Left forelimb (tissue), 1 donor: ENCODE measurements around the gene NTSR1.

Source experiments
- DNase-seq: peaks from one replicate; pipeline ENCODE4 v3.0.0-alpha.2; 2018; ENCODE audit warnings: low spot score

NTSR1 gene

DNA sequence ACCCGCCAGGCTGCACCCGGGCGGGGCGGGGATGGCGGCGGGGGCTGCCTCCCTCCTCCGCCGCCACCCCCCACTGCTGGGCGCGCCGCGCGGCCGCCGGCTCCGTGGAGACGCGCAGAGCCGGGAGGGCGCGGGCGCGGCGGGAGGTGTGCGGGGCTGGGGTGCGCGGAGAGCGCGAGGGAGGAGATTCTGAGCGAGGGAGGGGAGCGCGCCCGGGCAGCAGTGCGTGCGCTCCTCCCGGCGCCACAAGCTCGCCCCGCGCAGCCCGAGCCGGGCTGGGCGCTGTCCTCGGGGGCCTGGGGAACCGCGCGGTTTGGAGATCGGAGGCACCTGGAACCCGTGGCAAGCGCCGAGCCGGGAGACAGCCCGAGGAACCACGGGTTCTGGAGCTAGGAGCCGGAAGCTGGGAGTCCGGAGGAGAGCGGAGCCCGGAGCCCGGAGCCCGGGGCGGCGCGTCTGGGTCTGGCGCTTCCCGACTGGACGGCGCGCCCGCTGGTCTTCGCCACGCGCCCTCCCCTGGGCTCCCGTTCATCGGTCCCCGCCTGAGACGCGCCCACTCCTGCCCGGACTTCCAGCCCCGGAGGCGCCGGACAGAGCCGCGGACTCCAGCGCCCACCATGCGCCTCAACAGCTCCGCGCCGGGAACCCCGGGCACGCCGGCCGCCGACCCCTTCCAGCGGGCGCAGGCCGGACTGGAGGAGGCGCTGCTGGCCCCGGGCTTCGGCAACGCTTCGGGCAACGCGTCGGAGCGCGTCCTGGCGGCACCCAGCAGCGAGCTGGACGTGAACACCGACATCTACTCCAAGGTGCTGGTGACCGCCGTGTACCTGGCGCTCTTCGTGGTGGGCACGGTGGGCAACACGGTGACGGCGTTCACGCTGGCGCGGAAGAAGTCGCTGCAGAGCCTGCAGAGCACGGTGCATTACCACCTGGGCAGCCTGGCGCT lies at the start of gene NTSR1:
Gene NTSR1 (plus strand): TSS at position 246 of the 946 bp plus-strand sequence. CDS start 372 bp downstream, at position 618.
- no peak for DNase-seq

DNA sequence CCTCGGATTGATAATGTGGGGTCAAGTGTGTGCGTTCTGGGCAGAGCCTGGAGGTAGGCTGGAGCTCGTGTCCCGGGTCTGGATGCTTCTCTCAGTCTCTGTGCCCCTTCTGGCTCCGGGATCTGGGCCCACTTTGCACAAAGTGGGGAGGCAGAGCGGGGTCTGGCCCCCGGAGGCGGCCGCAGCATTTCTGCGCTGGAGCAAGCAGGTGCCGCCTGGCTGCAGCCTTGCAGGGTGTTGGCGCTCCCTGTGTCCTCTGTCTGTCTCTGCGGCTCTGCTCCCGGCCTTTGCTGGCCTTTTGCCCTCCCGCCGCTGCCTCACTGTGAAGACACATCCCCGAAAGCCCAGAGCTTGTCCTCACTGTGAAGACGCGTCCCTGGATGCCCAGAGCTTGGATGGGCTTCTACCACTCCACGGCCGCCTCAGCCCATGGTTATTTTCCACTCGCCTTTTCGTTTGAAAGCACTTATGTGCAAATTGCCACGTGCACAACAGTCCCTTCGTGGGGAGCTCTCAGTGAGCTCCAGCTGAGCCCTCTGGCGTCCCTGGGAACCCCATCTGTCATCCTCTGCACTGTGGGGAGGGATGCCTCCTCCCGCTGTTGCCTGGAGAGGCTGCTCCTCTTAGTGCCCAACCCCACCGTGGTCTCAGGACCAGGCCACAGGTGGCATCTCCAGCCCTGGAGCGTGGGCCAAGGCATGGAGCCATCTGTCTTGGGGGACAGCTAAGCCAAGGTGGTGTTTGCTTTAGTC lies 49.0 kb upstream of the NTSR1 start:
- no peak for DNase-seq

DNA sequence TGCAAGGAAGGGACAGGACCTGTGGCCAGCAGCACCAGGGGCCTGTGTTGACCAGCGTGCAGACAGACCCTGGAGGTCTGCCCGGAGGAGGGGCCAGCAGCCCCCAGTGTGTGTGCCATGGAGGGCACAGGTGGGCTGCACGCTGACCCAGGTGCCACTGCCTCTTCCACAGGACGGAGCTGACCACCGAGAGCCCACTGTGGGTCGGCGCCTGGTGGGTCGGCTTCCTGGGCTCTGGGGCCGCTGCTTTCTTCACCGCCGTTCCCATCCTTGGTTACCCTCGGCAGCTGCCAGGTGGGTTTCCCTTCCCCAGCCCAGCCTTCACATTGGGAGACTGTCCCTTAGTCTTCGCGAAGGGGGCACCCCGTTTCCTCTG lies 48.4 kb upstream of the NTSR1 start:
- no peak for DNase-seq

DNA sequence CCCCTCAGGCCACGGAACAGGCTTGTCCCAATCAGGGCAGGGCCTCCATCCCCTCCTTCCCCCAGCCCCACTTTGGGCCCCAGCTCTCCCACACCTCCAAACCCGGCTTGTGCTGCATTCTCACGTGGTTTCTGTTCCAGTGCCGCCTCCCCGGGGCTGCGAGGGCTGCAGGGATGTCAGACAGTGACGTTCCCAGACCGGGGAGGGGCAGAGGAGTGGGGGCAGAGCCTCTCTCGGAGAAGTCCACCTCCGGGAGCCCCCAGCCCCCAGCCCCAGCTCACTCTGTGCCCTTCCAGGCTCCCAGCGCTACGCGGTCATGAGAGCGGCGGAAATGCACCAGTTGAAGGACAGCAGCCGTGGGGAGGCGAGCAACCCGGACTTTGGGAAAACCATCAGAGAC lies 47.9 kb upstream of the NTSR1 start:
- DNase-seq, result no peak

DNA sequence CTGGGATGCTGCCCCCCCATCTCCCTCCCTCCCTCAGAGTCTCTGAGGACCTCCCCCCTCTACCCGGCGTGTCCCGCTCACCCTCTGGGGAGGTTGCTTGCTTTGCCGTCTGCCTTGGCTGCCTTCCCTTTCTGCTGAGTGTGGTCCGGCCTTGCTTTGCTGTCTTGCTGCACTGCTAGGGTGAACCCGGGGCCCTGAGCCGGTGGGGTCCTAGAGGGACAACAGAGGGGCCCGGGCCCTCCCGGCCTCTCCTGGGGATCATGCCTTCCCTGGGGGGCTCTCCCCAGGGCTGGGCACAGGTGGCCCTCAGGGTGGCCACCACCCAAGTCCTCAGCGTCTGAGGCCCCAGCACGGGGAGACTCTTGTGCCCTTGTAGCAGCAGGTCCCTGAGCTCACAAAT lies 47.0 kb upstream of the NTSR1 start:
- no peak for DNase-seq

DNA sequence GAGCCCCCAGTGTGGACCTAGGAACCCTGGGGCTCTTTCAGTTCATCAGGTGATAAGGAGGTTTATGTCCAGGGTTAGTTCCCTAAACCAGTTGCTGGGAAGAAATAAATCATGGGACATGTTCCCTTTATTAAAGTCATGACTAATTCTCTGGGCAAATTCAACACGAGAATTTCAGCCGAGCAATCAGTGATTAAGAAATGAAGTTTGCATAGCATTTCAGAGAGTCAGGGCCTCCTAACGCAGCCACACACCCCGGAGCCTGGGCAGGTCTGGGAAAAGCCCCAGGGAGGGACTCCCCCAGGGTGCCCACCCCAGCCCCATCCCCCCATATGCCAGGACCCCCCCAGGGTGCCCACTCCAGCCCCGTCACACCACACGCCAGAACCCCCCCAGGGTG lies 46.2 kb upstream of the NTSR1 start:
- DNase-seq, result no peak

DNA sequence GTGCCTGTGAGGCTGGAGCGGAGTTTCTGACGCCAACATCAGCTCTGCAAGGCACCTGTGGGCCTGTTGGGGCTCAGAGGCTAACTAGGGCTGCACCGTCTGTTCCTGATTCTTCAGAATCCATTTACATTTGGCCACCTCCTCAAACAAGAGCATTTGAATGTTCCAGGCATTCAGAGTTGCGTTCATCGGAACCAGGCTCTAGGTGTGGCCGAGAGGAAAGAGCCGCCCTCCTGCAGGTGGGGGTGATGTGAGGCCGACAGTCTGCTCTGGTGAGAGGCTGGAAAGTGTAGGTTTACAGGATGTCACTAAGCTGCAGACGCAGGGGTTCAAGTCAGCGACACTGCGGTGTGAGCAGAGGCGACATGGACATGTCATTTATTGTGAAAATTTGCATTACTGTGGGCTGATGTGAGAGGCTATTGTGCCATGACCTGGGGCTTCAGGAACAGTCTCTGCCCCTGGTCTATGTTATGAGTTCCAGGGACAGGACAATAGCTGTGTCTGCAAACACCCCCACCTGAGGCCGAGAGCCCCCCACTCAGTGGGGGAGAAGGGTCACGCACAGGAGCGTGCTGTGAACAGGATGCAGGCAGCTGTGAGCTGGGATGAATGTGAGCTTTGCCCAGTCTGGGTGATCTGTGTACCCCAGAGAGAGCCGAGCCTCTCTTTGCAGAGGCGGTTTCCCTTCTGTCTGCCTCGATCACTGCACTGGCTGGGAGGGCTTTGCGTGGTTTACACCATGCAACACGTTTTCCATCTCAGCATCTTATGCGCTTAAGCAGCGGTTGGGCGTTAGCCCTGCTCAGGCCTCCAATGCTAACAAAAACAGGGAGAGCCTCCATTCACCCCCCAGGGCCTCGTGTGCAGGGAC lies 45.3 kb upstream of the NTSR1 start:
- no peak for DNase-seq

DNA sequence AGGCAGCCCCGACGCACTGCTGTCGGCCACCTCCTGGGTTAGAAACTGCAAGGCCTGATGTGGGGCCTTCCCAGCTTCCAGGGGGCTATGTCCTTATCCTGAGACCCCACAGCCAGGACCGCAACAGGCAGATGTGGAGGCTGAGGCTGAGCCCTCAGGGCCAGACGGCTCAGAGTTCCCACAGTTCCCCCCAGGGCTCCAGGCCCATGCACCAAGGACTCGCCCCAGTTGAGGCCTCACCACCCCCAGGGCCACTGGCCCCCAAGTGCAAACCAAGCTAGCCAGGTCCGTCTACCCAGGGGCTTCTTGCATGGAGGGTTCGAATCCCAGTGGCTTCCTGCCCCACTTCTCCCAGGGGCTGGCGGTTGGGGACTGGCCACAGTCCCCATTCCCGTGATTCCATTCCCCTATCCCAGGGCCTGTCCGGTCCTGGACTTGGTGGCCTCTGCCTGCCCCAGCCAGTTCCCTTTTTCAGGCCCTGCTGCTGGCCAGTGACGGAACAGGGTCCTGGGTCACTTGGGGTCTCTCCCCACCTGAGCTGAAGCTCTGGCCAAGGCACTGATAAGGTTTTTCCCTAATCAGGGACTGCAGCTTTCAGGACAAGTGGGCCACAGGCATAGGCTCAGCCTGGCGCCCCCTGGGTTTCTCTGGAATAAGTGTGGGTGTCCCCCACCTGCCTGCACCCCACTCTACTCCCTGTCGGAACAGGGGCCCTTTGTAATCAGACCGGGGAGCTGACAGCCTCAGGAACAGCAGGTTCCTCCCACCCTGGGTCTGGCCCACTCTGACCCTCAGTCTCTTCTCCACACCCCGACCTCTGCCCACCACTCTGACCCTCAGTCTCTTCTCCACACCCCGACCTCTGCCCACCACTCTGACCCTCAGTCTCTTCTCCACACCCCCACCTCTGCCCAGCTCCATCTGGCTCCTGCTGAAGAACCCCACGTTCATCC lies 44.3 kb upstream of the NTSR1 start:
- DNase-seq, result no peak

DNA sequence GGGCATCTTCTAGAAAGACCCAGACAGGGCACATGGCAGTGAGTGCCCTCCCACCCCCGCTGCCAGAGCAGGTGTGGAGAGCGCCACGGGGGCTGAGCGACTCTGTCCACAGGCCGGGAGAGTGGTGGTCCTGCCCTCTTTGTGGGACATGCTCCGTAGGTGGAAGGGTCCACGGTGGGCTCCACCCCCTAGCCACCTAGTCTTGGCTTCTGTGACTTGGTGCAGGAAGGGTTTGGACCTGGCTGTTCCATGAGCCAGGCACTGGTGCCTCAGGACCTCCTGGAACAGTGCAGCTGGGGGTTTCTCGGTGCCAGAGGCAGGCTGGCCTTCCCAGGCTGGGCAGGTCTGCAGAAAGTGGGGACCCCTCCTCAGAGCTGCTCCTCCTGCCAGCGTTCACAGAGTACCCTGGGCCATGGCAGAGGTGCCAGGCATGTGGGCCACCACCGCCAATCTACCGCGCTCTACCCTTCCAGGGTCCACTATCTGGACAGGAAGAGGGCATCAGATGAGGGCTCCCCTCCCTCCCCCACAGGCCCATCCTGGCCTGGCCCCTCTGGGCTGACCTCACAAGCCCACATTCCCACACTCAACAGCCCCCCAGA lies 43.4 kb upstream of the NTSR1 start:
- DNase-seq, result no peak

DNA sequence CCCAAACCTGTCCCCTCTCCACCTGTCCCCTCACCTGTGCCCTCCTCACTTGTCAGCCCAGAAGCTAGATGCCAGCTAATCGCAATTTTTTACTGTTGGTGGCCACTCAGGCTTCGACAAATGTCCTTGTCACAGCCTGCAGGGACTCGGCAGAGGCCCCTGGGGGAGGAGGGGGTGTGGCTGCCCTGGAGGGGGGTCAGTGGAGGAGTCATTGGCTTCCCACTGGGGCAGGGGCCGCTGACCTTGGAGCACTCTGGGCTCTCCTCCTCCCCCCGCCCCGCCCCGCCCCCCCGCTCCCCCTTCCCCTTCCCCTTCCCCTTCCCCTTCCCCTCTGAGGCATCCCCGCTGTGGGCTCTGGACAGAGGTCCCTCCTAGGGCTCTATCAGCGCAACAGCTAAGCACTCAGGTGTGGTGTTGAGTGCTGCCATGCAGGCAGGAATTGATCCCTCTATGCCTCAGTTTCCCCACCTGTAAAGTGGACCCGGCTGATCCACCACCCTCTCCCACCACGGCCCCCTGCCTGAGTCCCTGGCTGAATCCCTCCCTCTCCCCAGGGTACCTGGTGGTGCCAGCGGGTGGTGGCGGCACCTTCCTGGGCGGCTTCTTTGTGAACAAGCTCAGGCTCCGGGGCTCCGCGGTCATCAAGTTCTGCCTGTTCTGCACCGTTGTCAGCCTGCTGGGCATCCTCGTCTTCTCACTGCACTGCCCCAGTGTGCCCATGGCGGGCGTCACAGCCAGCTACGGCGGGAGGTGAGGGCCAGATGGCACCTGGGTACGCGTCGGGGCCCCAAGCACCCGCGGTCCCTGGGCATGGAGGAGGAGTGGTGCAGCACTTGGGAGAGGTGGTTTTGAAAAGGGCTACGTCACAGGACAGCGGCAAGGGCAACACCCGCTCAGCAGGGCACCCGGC lies 42.6 kb upstream of the NTSR1 start:
- no peak for DNase-seq

DNA sequence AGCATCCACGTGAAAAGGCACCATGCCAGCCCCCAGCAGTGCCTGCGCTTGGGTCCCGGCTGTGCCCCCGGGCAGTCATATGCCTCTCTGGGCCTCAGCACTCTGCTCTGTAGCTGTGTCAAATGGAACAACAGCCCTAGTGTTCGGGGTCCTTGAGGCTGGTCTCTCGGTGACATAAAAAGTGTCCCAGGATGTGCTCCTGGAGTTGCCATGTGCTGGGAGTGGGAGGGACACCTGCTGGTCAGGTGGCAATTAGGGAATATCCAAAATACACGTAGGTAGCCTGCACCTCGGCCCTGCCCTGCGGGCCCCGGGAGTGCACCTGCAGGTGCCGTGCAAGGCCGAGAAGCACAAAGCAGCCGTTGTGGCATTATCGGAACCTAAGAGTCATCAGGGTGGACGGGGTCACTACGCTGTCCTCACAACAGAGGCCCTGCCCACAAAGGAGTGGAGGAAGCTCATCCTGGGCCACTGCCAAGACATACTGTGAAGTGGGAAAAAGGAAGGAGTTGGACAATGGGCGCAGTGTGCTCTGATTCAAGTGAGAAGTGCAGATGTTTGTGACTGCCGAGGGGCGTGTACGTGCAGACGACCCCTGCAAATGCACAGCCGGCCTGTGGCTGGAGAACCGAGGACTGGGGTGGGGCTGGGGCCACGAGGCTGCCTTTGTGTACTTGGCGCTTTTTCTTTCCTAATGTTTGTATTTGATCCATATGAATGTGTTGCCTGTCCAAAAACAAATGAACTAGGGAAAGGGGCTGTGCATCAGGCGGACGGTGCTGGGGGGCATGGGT lies 41.7 kb upstream of the NTSR1 start:
- DNase-seq, result no peak

DNA sequence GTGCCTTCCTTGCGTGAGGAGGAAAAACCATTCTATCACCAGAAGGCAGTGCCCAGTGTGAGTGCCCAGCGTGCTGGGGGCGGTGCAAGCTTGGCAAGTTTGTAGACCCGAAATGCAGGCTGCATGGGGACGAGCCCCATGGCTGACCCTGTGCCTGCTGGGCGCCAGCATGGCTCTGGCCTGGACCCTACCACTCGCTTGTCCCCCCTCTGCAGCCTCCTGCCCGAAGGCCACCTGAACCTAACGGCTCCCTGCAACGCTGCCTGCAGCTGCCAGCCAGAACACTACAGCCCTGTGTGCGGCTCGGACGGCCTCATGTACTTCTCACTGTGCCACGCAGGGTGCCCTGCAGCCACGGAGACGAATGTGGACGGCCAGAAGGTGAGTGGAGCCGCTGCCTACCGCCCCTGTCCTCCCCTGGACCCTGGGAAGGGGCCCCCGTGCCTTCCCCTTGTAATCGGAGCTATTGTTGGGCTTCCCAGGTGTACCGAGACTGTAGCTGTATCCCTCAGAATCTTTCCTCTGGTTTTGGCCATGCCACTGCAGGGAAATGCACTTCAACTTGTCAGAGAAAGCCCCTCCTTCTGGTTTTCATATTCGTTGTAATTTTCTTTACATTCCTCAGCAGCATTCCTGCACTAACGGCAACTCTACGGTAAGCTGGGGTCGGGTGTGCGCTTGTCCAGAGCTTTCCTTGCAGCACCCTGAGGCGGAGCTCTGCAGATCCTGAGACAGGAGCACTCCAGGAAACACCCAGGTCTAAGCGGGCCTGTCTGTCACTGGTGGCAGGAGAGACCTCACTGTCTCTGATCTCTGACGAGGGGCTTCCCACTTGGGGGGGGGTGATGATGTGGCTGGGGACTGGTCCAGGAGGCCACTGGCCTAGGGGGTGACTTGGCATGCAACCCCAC lies 40.9 kb upstream of the NTSR1 start:
- no peak for DNase-seq

DNA sequence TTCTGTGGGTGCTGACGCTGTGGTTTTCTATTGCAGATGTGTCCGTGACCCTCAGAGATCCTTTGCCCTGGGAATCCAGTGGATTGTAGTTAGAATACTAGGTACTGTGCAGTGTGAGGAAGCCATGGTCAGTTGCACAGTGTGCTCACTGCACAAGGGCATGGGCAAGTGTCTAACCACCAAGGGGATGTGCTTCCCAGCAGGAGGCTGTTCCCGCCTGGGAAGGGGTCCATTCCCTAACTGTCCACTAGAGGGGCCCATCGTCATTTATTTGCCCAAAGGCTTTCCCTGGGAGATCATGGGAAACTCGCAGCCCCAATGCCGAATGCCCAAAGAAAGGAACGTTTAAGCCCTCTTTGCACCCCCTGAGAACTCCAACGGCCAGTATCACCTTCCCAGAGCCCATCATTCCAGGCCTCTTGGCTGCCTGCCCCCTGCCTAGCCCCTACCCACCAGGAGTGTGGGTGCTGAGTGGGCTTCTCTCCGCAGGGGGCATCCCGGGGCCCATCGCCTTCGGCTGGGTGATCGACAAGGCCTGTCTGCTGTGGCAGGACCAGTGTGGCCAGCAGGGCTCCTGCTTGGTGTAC lies 40.1 kb upstream of the NTSR1 start:
- DNase-seq, result peak; percentile 82

DNA sequence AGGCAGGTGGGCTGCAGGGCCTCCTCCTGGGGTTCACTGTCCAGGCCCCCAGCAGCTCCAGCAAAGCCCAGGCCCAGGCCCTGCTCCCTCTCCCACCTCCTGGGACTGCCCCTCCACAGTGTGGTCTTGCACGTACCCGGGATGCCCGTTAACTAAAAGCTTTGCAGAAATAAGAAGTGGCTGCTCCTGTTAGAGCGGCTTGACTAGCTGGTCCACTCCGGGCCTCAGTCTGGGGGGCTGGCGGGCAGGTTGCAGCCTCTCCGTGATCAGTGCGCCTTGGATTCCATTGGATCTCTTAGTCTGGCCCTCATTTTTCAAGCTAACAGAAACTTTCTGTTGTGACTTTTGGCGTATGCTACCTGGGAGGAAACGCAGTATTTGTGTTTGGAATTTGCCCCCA lies 39.4 kb upstream of the NTSR1 start:
- no peak for DNase-seq

DNA sequence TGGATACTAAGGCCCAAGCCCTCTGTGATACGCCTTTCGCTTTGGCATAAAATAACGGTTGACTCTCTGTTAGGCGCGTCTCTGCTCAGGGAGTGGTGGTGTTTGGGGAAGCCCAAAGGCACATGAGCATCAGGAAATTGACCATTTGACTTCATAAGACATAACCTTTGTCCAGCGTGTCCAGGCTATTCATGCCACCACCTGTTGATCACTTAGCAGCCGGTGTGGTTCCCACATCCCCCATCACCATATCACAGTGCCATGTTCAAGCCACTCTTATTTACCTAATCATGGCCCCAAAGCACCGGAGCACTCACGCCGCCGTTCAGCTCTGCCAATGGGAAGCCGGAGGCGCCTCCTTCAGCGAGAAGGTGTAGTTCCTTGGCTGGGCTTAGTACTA lies 38.5 kb upstream of the NTSR1 start:
- DNase-seq, result no peak

DNA sequence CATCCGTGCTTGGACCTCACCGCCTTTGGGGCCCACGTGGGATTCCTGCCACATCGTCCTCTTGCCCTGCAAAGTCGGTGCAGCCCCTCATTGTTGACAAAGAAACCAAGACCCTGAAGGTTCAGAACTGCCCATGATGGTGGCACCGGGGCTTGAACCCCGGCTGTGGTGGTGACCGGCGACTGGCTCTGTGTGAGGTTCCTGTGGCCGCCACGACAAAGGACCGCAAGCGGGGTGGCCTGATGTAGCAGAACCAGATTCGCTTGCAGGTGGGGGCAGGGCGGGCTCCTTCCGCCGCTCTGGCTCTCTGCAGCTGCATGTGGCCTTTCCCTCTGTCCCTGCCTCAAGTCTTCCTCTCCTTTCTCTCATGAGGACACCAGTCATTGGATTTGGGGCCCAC lies 37.6 kb upstream of the NTSR1 start:
- DNase-seq, result no peak

DNA sequence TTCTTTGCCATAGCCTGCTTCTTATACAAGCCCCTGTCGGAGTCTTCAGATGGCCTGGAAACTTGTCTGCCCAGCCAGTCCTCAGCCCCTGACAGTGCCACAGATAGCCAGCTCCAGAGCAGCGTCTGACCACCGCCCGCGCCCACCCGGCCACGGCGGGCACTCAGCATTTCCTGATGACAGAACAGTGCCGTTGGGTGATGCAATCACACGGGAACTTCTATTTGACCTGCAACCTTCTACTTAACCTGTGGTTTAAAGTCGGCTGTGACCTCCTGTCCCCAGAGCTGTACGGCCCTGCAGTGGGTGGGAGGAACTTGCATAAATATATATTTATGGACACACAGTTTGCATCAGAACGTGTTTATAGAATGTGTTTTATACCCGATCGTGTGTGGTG lies 36.9 kb upstream of the NTSR1 start:
- DNase-seq, result no peak
